ENCODE results near the gene NCMAP.
A peak's percentile ranks its signal among the peaks of the same experiment; 100 is the strongest.

Gene NCMAP

GRCh38 chr1:24578846-24579245 lies 23.0 kb downstream of the NCMAP start:
- H3K79me2 ChIP-seq (ENCODE audit: insufficient read depth, low read depth) = no peaks in the 10 kb centered on the region
- no peak overlapping the region for H3K27ac ChIP-seq
- no peaks in the 10 kb centered on the region for H3K27me3 ChIP-seq (ENCODE audit: insufficient read depth, low read depth)
- no peak for TF ChIP-seq CTCF (conservative IDR thresholded peaks at IDR 0.05; ENCODE audit: low read depth, low read length)
- peaks cover 4% of the 10 kb centered on the region for H3K4me1 ChIP-seq (ENCODE audit: low read depth, poor library complexity, severe bottlenecking)
- no peak overlapping the region for H3K9ac ChIP-seq
- H3K36me3 ChIP-seq (ENCODE audit: insufficient read depth) = no peaks in the 10 kb centered on the region
- no peak overlapping the region for H3K4me2 ChIP-seq
- no peak overlapping the region for H2AFZ ChIP-seq (ENCODE audit: low read depth)
- no peak overlapping the region for H3K4me3 ChIP-seq (IDR thresholded peaks at IDR 0.05; ENCODE audit: insufficient read depth, low read depth, low read length)
- no peaks in the 10 kb centered on the region for H4K20me1 ChIP-seq (ENCODE audit: insufficient read depth)

GRCh38 chr1:24580756-24581155 lies 24.9 kb downstream of the NCMAP start:
- Histone ChIP-seq H2AFZ (ENCODE audit: low read depth) (no peak overlapping the region), H3K79me2 (ENCODE audit: insufficient read depth, low read depth) (no peaks in the 10 kb centered on the region), H3K9ac (no peak overlapping the region), H3K27me3 (ENCODE audit: insufficient read depth, low read depth) (no peaks in the 10 kb centered on the region), H3K36me3 (ENCODE audit: insufficient read depth) (no peaks in the 10 kb centered on the region), H3K4me1 (ENCODE audit: low read depth, poor library complexity, severe bottlenecking) (peaks cover 17% of the 10 kb centered on the region), H3K4me2 (no peak overlapping the region), H3K27ac (no peak overlapping the region), H4K20me1 (ENCODE audit: insufficient read depth) (no peaks in the 10 kb centered on the region), H3K4me3 (IDR thresholded peaks at IDR 0.05; ENCODE audit: insufficient read depth, low read depth, low read length) (no peak overlapping the region)
- TF ChIP-seq CTCF (conservative IDR thresholded peaks at IDR 0.05; ENCODE audit: low read depth, low read length) = no peak

- H3K4me2 ChIP-seq = peak overlapping the region; percentile 85
- peaks cover 22% of the 10 kb centered on the region for H3K4me1 ChIP-seq (ENCODE audit: low read depth, poor library complexity, severe bottlenecking)
- H3K27me3 ChIP-seq (ENCODE audit: insufficient read depth, low read depth) = no peaks in the 10 kb centered on the region
Measured at GRCh38 chr1:24584171-24584647, 28.3 kb downstream of the NCMAP start.

GRCh38 chr1:24586119-24586518 lies 30.2 kb downstream of the NCMAP start:
- H3K79me2 ChIP-seq (ENCODE audit: insufficient read depth, low read depth) = no peaks in the 10 kb centered on the region
- H3K4me2 ChIP-seq = no peak overlapping the region
- no peaks in the 10 kb centered on the region for H4K20me1 ChIP-seq (ENCODE audit: insufficient read depth)
- H3K9ac ChIP-seq = no peak overlapping the region
- no peak for TF ChIP-seq CTCF (conservative IDR thresholded peaks at IDR 0.05; ENCODE audit: low read depth, low read length)
- H3K36me3 ChIP-seq (ENCODE audit: insufficient read depth) = no peaks in the 10 kb centered on the region
- H3K4me1 ChIP-seq (ENCODE audit: low read depth, poor library complexity, severe bottlenecking) = peaks cover 22% of the 10 kb centered on the region
- no peak overlapping the region for H2AFZ ChIP-seq (ENCODE audit: low read depth)
- no peak overlapping the region for H3K4me3 ChIP-seq (IDR thresholded peaks at IDR 0.05; ENCODE audit: insufficient read depth, low read depth, low read length)
- no peak overlapping the region for H3K27ac ChIP-seq
- H3K27me3 ChIP-seq (ENCODE audit: insufficient read depth, low read depth) = no peaks in the 10 kb centered on the region

More at GRCh38 chr1:24584171-24584647, 28.3 kb downstream of the NCMAP start:
- H2AFZ ChIP-seq (ENCODE audit: low read depth) = peak overlapping the region; percentile 39; the same call in 1 of the 2 replicates
- H3K27ac ChIP-seq = peak overlapping the region; percentile 38; the same call in 1 of the 2 replicates
- TF ChIP-seq CTCF (conservative IDR thresholded peaks at IDR 0.05; ENCODE audit: low read depth, low read length) = no peak
- H3K4me3 ChIP-seq (IDR thresholded peaks at IDR 0.05; ENCODE audit: insufficient read depth, low read depth, low read length) = no peak overlapping the region
- no peaks in the 10 kb centered on the region for H3K36me3 ChIP-seq (ENCODE audit: insufficient read depth)
- no peaks in the 10 kb centered on the region for H4K20me1 ChIP-seq (ENCODE audit: insufficient read depth)
- H3K9ac ChIP-seq = peak overlapping the region; percentile 17; the same call in 1 of the 2 replicates
- H3K79me2 ChIP-seq (ENCODE audit: insufficient read depth, low read depth) = no peaks in the 10 kb centered on the region

All from KMS-11 (cell line).